HL-60 (cell line): ENCODE data around the gene HEPACAM.

Experiments used
- DNase-seq, 2 experiments: peaks; one replicate each; pipeline ENCODE4 v3.0.0-alpha.2; 2010 to 2020; ENCODE audit warnings: low read depth in 1 of 2, low spot score in 1 of 2
- H3K27ac ChIP-seq: fragments of 250-450 bp; sonication (Bioruptor Pico); replicated peaks from 2 replicates; pipeline ENCODE4 v1.5.1; 2020; ENCODE audit warnings: mild to moderate bottlenecking, moderate library complexity
- H3K27me3 ChIP-seq: fragments of 250-450 bp; sonication (Bioruptor Pico); 2 replicates; pipeline ENCODE4 v1.5.1; 2021; ENCODE audit warnings: mild to moderate bottlenecking, moderate library complexity; ENCODE audit not compliant: insufficient read depth, poor library complexity, severe bottlenecking
- H3K4me3 ChIP-seq: replicated peaks from 2 replicates; pipeline ENCODE4 v1.5.1; 2011; ENCODE audit warnings: mild to moderate bottlenecking, control low read depth, low read length; ENCODE audit not compliant: insufficient read depth
- GABPA ChIP-seq: IDR thresholded peaks from 2 replicates; pipeline ENCODE4 v1.6.1; 2012; ENCODE audit warnings: low read depth
- POLR2AphosphoS5 ChIP-seq: IDR thresholded peaks from 2 replicates; pipeline ENCODE4 v1.6.1; 2012; ENCODE audit warnings: low read depth
- SPI1 ChIP-seq: IDR thresholded peaks from 2 replicates; pipeline ENCODE4 v1.6.1; 2012; ENCODE audit warnings: low read depth, mild to moderate bottlenecking, borderline replicate concordance
- TF ChIP-seq, protein P1 (sequence below): IDR thresholded peaks from one replicate; pipeline ENCODE4 v1.5.1; 2011; ENCODE audit warnings: low read length, control low read depth, inconsistent platforms; ENCODE audit not compliant: insufficient read depth
- TF ChIP-seq, protein P2 (sequence below): IDR thresholded peaks from 2 replicates; pipeline ENCODE4 v1.6.1; 2012; ENCODE audit warnings: low read depth; ENCODE audit not compliant: insufficient replicate concordance

Gene HEPACAM

DNA sequence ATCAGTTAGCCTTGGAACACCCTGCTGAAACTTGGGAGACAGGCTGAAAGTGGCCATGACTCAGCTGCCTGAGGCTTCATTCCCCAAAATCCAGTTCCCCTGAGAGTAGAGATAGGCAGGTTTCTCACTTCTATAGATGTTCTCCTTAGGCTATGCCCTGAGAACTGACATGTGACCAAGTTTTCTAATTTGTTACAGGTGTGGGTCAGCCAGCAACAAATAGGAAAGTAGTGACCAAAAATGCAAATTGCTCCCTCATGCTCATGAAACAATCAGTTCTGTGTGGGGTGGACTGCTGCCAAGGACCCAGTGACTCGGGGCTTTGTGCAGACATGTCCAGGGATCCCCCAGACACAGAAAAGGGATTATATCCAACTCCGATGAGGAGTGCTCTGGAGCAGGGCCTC, 10.9 kb upstream of the HEPACAM start:
- no peak overlapping the region for H3K27ac ChIP-seq
- H3K27me3 ChIP-seq: no peaks in the 10 kb centered on the region
- no peak for DNase-seq
- H3K4me3 ChIP-seq: no peak overlapping the region
- TF ChIP-seq GABPA (no peak), SPI1 (no peak), POLR2AphosphoS5 (no peak)
- TF ChIP-seq, protein P1, sequence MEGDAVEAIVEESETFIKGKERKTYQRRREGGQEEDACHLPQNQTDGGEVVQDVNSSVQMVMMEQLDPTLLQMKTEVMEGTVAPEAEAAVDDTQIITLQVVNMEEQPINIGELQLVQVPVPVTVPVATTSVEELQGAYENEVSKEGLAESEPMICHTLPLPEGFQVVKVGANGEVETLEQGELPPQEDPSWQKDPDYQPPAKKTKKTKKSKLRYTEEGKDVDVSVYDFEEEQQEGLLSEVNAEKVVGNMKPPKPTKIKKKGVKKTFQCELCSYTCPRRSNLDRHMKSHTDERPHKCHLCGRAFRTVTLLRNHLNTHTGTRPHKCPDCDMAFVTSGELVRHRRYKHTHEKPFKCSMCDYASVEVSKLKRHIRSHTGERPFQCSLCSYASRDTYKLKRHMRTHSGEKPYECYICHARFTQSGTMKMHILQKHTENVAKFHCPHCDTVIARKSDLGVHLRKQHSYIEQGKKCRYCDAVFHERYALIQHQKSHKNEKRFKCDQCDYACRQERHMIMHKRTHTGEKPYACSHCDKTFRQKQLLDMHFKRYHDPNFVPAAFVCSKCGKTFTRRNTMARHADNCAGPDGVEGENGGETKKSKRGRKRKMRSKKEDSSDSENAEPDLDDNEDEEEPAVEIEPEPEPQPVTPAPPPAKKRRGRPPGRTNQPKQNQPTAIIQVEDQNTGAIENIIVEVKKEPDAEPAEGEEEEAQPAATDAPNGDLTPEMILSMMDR: no peak
- TF ChIP-seq, protein P2, sequence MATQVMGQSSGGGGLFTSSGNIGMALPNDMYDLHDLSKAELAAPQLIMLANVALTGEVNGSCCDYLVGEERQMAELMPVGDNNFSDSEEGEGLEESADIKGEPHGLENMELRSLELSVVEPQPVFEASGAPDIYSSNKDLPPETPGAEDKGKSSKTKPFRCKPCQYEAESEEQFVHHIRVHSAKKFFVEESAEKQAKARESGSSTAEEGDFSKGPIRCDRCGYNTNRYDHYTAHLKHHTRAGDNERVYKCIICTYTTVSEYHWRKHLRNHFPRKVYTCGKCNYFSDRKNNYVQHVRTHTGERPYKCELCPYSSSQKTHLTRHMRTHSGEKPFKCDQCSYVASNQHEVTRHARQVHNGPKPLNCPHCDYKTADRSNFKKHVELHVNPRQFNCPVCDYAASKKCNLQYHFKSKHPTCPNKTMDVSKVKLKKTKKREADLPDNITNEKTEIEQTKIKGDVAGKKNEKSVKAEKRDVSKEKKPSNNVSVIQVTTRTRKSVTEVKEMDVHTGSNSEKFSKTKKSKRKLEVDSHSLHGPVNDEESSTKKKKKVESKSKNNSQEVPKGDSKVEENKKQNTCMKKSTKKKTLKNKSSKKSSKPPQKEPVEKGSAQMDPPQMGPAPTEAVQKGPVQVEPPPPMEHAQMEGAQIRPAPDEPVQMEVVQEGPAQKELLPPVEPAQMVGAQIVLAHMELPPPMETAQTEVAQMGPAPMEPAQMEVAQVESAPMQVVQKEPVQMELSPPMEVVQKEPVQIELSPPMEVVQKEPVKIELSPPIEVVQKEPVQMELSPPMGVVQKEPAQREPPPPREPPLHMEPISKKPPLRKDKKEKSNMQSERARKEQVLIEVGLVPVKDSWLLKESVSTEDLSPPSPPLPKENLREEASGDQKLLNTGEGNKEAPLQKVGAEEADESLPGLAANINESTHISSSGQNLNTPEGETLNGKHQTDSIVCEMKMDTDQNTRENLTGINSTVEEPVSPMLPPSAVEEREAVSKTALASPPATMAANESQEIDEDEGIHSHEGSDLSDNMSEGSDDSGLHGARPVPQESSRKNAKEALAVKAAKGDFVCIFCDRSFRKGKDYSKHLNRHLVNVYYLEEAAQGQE: no peak

DNA sequence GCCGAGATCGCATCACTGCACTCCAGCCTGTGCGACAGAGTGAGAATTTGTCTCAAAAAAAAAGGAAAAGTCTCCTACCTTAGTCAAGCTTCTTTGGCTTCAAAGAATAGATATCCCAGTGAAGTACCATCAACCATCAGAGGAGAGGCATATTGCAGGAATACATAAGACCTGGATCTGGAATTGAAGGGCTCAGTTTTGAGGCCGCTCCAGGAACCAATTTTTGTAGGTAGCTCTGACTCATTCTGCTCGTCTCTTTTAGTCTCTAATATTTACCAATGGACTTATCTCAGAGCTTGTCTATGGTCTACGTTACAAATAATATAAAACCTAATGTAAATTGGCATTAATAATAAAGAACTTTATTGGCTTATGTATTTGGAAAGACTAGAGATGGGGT, 10.0 kb upstream of the HEPACAM start:
- no peak for TF ChIP-seq POLR2AphosphoS5
- no peak for TF ChIP-seq SPI1
- TF ChIP-seq GABPA: no peak
- TF ChIP-seq, protein P2: no peak
- no peak overlapping the region for H3K4me3 ChIP-seq
- H3K27ac ChIP-seq: no peak overlapping the region
- no peaks in the 10 kb centered on the region for H3K27me3 ChIP-seq
- DNase-seq: no peak

DNA sequence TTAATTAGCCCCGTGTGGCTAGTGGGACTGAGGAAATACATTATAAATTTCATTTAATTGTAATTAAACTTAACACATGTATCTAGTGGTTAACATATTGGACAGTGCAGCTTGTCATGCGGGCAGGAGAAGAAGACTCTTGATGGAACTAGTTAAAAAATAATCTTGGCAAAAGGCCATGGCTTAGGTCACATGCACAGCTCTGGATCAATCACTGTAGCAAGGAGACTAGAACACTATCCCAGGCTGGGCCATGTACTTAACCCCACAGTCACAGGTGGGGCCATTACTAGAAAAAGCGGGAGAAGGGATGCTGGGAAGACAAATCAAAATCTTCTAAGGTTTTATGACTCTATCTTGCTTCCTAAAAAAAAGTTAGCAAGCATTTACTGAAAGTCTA, 8.7 kb upstream of the HEPACAM start:
- Histone ChIP-seq H3K27ac (no peak overlapping the region), H3K27me3 (no peaks in the 10 kb centered on the region), H3K4me3 (no peak overlapping the region)
- TF ChIP-seq SPI1: no peak
- no peak for TF ChIP-seq POLR2AphosphoS5
- TF ChIP-seq, protein P2: no peak
- no peak for TF ChIP-seq GABPA
- TF ChIP-seq, protein P1: no peak
- no peak for DNase-seq

DNA sequence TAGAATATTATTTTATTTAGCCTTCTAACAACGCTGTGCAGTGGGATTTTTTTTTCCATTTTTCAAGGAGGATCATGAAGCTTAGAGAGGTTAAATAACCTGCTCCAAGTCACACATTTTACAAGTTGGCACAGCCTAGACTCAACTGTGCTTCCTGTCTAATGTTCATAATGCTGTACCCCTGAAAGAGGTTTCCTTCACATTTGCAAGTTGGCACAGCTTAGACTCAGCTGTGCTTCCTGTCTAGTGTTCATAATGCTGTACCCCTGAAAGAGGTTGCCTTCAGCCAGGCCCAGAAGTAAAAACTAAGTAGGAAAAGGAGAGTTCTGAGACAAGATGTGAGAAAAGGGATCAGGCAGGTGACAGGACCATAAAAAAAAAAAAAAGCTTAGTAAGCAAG, 7.9 kb upstream of the HEPACAM start:
- TF ChIP-seq POLR2AphosphoS5 (no peak), SPI1 (no peak)
- DNase-seq: no peak
- no peak overlapping the region for H3K27ac ChIP-seq
- no peak overlapping the region for H3K4me3 ChIP-seq
- no peaks in the 10 kb centered on the region for H3K27me3 ChIP-seq
